GM19452 (cell line): ENCODE results near the gene TCAP.
"Not testable (repeated sequence)": the region's sequence is repeated elsewhere in the genome, so short reads cannot be mapped to it uniquely, and the experiment has no call there.

Source experiments
- ATAC-seq: cut with Tn5 transposase; IDR thresholded peaks from one replicate; pipeline ENCODE4 v1.9.1; 2021; ENCODE audit not compliant: unreplicated experiment

TCAP gene

DNA sequence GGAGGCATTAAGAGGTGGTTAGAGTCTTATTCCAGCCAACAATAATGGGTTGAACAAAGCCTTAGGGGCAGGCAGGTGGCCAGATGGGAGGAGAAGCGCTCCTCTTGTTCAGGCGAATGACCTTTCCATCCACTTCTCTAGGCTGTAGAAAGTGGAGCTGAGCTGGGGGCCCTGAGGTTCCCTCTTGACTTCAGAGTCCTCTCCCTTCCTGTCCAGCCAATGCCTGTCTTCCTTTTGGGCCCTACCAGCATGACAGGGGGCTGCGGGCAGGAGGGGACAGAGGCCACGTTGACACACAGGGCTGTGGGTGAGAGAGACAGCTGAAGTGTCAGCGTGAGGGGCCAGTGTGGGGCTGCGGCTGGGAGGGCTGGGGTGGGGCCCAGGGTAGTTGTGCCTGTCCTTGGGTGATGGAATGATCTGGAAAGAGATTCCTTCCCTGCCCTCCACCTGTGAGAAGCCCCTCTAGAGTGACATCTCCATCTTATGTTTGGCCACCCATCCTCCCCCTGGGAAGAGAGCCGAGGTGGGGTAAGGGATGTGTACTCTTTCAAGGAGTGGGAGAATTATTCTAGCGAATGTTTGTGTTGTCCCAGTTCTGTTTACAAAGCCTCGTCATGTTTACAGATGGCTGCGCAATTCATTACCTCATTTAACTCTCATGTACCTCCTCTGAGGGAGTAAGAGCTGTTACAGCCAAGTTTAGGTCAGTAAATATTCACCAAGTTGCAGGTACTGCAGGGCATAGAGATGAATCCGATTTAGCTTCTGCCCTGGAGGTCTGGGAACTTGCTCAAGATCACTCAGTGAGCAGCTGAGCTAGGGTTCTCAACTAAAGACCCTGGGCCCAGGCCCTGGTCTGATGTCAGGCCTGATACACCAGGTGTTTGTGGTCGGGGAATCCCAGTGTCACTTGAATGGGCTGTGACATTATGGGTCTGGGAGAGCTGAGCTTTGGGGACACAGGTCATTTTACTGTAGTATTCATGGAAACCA, 38.0 kb downstream of the TCAP start:
- no peak for ATAC-seq

DNA sequence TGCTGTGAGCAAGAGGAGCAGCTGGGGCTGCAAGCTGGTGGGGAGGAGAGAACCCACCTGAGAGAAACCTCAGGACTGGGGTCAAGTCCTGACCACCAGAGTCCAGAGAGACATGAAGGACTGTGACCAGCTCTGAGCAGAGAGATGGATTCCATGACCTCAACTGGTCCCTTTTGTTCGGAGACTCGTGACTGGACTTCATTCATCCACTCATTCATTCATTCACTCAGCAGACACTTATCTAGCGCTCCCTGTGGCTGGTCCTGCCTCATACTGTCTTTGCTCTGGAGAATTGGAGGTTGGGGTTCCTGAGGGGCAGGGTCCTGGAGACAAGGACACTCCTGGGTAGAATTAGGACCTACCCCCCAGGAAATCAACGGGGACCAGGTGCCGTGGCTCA, 38.8 kb downstream of the TCAP start:
- ATAC-seq = no peak

DNA sequence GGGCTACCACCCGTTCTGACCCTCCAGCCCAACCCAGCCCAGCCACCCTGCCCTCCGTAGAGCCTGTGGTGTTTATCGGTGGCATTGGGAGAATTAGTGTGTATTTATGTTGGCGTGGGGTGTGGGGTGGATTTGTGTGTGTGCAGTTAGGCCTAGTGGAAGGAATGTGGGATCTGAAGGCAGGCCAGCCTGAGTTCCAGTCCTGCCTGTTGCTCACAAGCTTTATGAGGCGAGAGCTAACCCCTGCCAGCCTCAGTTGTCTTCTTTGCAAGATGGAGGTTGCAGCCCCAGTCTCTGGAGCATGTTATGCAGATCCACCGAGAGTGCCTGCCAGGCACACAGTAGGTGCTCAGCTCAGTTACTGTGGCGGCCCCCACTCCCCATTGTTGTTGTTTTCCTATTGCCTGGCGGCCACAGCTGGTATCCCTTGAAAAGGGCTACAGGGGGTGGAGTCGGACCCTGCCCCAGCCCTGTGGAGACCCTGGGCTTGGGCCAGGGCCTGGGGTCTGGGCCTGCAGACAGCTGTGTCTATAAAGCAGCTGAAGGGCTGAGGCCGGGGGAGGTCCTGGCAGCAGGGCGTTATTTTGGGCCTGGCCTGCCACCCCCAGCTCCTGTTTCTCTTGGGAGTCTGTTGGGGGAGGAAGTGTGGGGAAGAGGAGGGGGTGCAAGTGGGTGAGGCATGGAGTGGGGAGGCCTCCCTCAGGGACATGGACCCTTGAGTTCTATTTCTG, 39.8 kb downstream of the TCAP start:
- no peak for ATAC-seq

DNA sequence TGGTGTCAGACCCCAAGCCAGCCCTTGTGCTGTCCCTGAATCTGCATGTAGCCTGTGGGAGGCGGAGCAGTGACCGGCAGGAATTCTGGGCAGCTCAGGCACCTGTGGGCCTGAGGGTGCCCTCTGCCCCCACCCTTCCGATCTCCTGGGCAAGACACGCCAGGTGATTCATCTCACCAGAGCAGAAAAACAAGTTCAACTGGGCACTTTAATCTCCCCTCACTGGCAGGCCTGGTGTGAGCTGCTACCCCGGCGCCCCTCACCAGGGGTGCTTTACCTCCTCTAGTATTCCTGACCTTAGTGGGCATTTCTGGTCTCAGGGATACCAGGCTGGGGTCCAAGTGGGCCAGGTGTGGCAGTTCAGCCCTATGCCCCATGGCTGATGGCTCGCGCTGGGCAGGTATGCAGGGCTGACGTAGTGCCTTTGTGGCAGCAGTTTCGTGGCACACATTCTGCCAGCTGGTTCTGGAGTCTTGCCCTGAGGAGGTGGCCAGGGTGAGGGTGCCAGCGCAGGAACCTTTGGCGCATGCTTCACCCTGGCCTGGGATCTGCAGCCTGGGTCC, 40.7 kb downstream of the TCAP start:
- ATAC-seq = no peak

DNA sequence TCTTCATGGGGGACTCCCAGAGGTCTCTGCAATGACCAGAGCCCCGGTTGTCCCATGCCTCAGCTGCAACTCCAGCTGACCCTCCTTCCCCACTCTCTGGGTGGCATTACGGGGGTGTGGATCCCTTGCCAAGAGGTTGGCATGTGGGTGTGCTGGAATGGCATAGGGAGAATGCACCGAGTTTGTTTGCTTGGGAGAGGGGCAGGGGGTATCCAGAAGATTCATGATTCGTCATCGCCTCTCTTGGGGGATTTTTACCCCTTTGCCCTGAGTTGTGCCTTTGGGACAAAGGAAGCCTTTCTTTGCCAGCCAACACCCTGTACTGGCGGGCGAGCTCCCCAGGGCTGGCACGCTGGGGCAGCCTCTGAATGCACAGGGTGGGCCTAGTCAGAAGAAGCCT, 41.2 kb downstream of the TCAP start:
- no peak for ATAC-seq

DNA sequence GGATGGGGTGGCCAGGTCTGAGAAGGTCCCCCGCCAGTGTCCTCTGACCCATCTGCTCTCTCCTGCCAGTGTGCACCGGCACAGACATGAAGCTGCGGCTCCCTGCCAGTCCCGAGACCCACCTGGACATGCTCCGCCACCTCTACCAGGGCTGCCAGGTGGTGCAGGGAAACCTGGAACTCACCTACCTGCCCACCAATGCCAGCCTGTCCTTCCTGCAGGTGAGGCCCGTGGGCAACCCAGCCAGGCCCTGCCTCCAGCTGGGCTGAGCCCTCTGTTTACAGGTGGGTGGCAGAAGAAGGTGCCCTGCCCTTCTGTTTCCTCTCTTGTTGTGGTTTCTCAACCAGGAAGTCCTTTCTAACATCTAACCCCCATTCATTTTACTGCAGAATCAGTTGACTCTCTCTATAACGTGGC, 41.8 kb downstream of the TCAP start:
- ATAC-seq = no peak

DNA sequence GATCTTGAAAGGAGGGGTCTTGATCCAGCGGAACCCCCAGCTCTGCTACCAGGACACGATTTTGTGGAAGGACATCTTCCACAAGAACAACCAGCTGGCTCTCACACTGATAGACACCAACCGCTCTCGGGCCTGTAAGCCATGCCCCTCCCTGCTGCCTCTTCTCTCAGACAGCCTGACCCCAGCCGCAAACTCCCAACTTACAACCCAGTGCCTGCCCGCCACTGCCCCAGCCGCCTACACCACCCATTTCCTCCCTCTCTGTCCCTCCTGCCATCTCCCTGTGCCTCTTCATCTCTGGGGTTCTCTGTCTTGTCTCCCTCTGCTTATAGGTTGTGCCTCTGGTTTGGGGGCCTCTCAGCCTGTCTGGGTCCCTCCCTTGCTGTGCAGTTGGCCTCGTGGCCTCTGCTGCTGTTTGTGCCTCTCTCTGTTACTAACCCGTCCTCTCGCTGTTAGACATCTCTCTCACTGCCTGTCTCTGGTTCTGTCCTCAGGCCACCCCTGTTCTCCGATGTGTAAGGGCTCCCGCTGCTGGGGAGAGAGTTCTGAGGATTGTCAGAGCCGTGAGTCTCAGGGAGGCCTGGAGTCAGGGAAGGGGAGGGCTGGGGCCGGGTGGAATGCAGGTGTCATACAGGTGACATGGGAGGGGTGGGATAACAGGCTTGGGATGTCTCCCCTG, 44.3 kb downstream of the TCAP start:
- ATAC-seq = no peak

DNA sequence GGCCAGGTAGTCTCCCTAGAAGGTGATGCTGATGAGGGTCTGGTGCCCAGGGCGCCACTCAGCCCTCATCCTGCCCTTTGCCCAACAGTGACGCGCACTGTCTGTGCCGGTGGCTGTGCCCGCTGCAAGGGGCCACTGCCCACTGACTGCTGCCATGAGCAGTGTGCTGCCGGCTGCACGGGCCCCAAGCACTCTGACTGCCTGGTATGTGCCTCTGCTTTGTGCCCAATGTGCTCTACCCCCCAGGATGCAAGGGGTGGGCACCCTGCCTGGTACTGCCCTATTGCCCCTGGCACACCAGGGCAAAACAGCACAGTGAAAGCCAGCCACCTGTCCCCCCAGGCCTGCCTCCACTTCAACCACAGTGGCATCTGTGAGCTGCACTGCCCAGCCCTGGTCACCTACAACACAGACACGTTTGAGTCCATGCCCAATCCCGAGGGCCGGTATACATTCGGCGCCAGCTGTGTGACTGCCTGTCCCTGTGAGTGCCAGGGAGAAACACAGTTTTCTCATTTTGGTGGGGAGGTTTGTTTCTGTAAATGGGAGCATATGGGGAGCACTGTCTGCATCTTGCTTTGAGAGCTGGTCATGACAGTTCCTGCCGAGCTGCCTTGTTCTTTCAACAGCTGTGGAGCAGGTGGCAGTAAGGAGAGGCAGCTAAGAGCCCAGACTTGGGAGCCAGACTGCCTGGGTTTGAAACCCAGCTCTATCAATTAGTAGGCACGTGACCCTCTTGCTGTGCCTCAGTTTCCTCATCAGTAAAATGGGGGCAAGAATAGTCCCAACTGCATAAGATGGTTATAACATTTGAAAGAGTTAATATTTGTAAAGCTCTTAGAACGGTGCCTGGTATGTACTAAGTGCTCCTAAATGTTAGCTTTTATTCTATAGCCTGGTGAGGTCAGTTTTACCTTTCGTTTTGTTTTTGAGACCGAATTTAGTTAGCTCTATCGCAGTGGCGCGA, 45.1 kb downstream of the TCAP start:
- ATAC-seq = no peak

DNA sequence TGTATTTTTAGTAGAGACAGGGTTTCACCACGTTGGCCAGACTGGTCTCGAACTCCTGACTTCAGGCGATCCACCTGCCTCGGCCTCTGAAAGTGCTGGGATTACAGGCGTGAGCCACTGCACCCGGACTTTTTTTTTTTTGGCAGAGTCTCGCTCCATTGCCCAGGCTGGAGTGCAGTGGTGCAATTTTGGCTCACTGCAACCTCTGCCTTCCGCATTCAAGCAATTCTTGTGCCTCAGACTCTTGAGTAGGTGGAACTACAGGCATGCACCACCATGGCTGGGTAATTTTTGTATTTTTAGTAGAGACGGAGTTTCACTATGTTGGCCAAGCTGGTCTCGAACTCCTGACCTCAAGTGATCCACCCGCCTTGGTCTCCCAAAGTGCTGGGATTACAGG, 45.9 kb downstream of the TCAP start:
- ATAC-seq = not testable (repeated sequence)

DNA sequence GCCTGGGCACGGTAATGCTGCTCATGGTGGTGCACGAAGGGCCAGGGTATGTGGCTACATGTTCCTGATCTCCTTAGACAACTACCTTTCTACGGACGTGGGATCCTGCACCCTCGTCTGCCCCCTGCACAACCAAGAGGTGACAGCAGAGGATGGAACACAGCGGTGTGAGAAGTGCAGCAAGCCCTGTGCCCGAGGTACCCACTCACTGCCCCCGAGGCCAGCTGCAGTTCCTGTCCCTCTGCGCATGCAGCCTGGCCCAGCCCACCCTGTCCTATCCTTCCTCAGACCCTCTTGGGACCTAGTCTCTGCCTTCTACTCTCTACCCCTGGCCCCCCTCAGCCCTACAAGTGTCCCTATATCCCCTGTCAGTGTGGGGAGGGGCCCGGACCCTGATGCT, 46.7 kb downstream of the TCAP start:
- ATAC-seq = no peak

DNA sequence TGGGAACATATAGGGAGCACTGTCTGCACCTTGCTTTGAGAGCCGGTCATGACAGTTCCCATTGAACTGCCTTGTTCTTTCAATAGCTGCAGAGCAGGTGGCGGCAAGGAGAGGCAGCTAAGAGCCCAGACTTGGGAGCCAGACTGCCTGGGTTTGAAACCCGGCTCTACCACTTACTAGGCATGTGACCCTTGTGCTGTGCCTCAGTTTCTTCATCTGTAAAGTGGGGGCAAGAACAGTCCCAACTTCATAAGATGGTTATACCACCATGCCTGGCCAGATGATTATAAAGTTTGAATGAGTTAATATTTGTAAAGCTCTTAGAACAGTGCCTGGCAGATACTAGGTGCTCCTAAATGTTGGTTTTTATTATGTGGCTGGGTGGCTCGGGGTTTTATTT, 49.1 kb downstream of the TCAP start:
- no peak for ATAC-seq

DNA sequence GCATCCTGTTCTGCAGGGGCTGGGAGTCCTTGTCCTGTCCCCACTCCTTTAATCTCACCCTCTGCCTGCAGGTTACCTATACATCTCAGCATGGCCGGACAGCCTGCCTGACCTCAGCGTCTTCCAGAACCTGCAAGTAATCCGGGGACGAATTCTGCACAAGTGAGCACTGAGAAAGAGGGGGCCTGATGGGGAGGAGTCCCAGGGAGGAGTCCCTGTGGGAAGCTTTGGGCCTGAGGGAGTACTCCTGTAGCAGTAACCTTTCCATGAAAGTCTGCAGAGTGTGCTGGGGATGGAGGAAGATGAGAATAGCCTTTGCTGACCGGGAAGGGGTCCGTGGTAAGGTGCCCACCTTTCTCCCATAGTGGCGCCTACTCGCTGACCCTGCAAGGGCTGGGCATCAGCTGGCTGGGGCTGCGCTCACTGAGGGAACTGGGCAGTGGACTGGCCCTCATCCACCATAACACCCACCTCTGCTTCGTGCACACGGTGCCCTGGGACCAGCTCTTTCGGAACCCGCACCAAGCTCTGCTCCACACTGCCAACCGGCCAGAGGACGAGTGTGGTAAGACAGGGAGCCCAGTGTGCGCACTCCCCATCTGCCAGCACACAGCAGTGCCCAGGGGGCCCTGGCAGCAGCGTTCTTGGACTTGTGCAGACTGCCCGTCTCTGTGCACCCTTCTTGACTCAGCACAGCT, 50.4 kb downstream of the TCAP start:
- ATAC-seq = no peak
